Fibroblast of villous mesenchyme (primary cell): Measurements from ENCODE around the gene NCBP1. TPM values are rescaled to one million over a fixed set of nuclear protein-coding genes. Genes with fewer than 3 reads are reported as not detected.

Experiments
- DNase-seq: peaks from one replicate; pipeline ENCODE4 v3.0.0-alpha.2; 2010; ENCODE audit warnings: low read depth
- H3K4me3 ChIP-seq: 2 replicates; pipeline ENCODE4 v1.5.1; 2011; ENCODE audit warnings: low read depth, mild to moderate bottlenecking, low read length
- total RNA-seq: library from RNA; depleted of rRNA; stranded (reverse); fragments of >200 nt; gene quantifications from 2 replicates; pipeline ENCODE4 v1.2.3, GENCODE V29; 2012
- TF ChIP-seq, protein P1 (sequence below): IDR thresholded peaks from 2 replicates; pipeline ENCODE4 v1.5.1; 2012; ENCODE audit warnings: low read depth, mild to moderate bottlenecking, low read length; ENCODE audit not compliant: insufficient read depth

Gene NCBP1
- total RNA-seq, 1 donor: 60.9 TPM

GRCh38 chr9:97703437-97704344, 70.1 kb downstream of the NCBP1 start:
- TF ChIP-seq, protein P1, sequence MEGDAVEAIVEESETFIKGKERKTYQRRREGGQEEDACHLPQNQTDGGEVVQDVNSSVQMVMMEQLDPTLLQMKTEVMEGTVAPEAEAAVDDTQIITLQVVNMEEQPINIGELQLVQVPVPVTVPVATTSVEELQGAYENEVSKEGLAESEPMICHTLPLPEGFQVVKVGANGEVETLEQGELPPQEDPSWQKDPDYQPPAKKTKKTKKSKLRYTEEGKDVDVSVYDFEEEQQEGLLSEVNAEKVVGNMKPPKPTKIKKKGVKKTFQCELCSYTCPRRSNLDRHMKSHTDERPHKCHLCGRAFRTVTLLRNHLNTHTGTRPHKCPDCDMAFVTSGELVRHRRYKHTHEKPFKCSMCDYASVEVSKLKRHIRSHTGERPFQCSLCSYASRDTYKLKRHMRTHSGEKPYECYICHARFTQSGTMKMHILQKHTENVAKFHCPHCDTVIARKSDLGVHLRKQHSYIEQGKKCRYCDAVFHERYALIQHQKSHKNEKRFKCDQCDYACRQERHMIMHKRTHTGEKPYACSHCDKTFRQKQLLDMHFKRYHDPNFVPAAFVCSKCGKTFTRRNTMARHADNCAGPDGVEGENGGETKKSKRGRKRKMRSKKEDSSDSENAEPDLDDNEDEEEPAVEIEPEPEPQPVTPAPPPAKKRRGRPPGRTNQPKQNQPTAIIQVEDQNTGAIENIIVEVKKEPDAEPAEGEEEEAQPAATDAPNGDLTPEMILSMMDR: no peak
- H3K4me3 ChIP-seq: no peak overlapping the region
- DNase-seq: peak; percentile 69

- TF ChIP-seq, protein P1: no peak
- no peak overlapping the region for H3K4me3 ChIP-seq
- DNase-seq: no peak
These were observed 70.7 kb downstream of the NCBP1 start for GRCh38 chr9:97704345-97704677.

DNA sequence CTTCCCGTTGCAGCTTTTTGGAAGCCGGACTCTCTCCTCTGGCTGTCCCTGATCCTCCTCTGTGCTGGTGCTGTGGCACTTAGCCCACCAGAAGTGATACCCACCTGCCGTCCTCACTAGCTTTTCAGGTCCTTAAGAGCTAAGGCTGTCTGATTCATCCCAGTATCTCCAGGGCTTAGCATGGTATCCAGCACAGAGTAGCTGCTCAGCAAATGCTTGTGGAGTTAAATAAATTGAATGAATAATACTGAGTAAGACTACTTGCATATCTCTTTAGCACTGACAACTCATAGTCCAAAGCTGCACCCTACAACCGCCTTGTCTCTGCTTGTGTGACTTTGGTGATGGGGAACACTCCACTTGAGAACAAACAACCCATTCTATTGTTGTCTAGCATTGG, 71.2 kb downstream of the NCBP1 start:
- no peak overlapping the region for H3K4me3 ChIP-seq
- DNase-seq: no peak
- TF ChIP-seq, protein P1: no peak

DNA sequence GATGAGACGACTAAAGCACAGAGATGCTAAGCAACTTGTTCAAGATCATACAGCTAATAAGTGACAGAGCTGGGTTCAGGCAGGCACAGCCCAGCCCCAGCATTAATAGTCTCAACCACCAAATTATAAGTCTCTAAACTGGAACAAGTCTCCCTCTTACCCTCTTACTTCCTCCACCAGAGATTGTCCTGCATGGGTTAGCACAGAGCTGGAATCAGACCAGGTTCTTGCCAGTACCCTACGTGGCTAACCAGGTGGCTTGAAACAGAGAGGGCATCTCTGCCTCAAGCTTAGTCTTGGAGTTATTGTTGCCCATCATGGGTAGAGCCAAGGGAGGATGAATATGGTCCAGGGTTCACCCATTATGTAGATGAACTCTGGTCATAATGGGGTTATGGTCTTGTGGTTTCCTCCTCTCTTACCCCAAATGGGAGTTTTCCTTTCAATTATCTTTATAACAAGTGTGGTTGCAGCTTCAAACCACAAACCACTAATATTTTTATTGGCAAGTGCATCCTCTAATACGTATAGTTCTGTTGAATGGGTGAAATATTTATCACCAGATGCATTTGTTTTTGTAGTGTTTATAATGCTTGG, 71.8 kb downstream of the NCBP1 start:
- TF ChIP-seq, protein P1: no peak
- H3K4me3 ChIP-seq: no peak overlapping the region
- peak; percentile 38 for DNase-seq

DNA sequence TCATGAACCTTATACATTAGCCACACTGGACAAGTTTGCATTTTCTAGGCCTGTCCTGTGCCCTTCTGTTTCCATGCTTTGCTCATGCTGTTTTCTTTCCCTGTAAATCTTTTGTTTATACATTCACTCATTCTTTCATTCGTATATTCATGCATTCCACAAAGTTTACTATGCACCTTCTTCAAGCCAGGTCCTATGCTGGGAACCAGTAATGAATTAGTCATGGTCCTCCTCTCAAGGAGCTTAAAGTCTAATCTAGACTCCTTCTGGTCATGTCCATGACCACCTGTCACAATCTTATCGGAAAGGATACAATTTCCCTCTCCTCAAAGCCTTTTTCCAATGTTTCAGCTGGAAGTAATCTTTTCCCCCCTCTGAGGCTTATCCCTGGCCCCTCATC, 72.6 kb downstream of the NCBP1 start:
- TF ChIP-seq, protein P1: no peak
- DNase-seq: no peak

GRCh38 chr9:97710356-97711222, 77.0 kb downstream of the NCBP1 start:
- TF ChIP-seq, protein P1: peak; percentile 78
- peak; percentile 72 for DNase-seq
- no peak overlapping the region for H3K4me3 ChIP-seq

More for the DNA sequence above, 72.6 kb downstream of the NCBP1 start:
- H3K4me3 ChIP-seq: no peak overlapping the region
